ENCODE results near the gene FADS1.

Gene FADS1

GRCh38 chr11:61775606-61776554 lies 40.9 kb downstream of the FADS1 start:
- H3K27ac Mint-ChIP-seq: no peak overlapping the region
- peaks cover 4% of the 10 kb centered on the region for H3K4me1 Mint-ChIP-seq
- peaks cover 7% of the 10 kb centered on the region for H3K36me3 Mint-ChIP-seq (ENCODE audit: low read depth)
- H3K9me3 Mint-ChIP-seq: no peaks in the 10 kb centered on the region
- TF ChIP-seq CTCF (IDR thresholded peaks at IDR 0.05; ENCODE audit: unreplicated experiment in 3 of 3): no peak
- no peak overlapping the region for H3K4me3 Mint-ChIP-seq
- H3K27me3 Mint-ChIP-seq (ENCODE audit: low read depth): no peaks in the 10 kb centered on the region

- Mint-ChIP-seq H3K27ac (no peak overlapping the region), H3K9me3 (no peaks in the 10 kb centered on the region), H3K36me3 (ENCODE audit: low read depth) (peaks cover 7% of the 10 kb centered on the region), H3K4me1 (peaks cover 4% of the 10 kb centered on the region), H3K27me3 (ENCODE audit: low read depth) (no peaks in the 10 kb centered on the region), H3K4me3 (no peak overlapping the region)
- no peak for TF ChIP-seq CTCF (IDR thresholded peaks at IDR 0.05; ENCODE audit: unreplicated experiment in 3 of 3)
These were observed 41.7 kb downstream of the FADS1 start for GRCh38 chr11:61775106-61775505.

DNA sequence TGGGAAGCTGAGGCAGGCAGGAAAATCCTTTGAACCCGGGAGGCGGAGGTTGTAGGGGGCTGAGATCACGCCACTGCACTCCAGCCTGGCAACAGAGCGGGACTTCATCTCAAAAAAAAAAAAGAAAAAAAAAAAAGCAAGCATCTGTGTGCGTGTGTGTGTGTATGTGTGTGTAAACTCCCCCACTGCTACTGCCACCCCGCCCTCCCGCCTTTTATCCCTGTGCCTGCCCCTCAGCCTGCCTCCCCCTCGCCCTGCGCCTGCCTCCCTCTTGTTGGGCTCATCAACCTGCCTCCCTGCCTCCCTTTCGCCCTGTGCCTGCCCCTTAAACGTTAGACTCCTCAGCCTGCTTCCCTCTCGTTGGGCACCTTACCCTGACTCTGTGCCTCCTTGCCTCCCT lies 42.4 kb downstream of the FADS1 start:
- H3K9me3 Mint-ChIP-seq: no peaks in the 10 kb centered on the region
- peaks cover 4% of the 10 kb centered on the region for H3K4me1 Mint-ChIP-seq
- no peak for TF ChIP-seq CTCF (IDR thresholded peaks at IDR 0.05; ENCODE audit: unreplicated experiment in 3 of 3)
- H3K27me3 Mint-ChIP-seq (ENCODE audit: low read depth): no peaks in the 10 kb centered on the region
- H3K4me3 Mint-ChIP-seq: no peak overlapping the region
- H3K36me3 Mint-ChIP-seq (ENCODE audit: low read depth): peaks cover 7% of the 10 kb centered on the region
- peak overlapping the region in 1 of 3 experiments; percentile 73 for H3K27ac Mint-ChIP-seq

DNA sequence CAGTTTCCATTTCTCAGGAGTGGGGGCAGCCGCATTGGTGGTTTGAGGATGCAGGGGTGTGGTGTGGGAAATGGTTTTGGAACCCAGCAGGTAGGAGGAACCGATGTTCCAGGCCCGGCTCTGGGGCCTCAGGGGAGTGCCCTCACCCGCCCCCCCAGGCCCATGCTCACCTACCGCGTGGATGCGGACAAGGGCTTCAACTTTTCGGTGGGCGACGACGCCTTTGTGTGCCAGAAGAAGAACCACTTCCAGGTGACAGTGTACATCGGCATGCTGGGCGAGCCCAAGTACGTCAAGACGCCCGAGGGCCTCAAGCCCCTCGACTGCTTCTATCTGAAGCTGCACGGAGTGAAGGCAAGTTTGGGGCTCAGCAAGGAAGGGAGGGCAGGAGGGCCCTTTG lies 43.0 kb downstream of the FADS1 start:
- Mint-ChIP-seq H3K4me1 (peaks cover 4% of the 10 kb centered on the region), H3K27ac (peak overlapping the region in 1 of 3 experiments; percentile 10), H3K4me3 (no peak overlapping the region), H3K9me3 (no peaks in the 10 kb centered on the region), H3K27me3 (ENCODE audit: low read depth) (no peaks in the 10 kb centered on the region), H3K36me3 (ENCODE audit: low read depth) (peaks cover 7% of the 10 kb centered on the region)
- no peak for TF ChIP-seq CTCF (IDR thresholded peaks at IDR 0.05; ENCODE audit: unreplicated experiment in 3 of 3)

- H3K27ac Mint-ChIP-seq: peak overlapping the region in 2 of 3 experiments; percentile 46 to 65
- no peak for TF ChIP-seq CTCF (IDR thresholded peaks at IDR 0.05; ENCODE audit: unreplicated experiment in 3 of 3)
- peaks cover 6% of the 10 kb centered on the region for H3K36me3 Mint-ChIP-seq (ENCODE audit: low read depth)
- H3K4me3 Mint-ChIP-seq: no peak overlapping the region
- H3K4me1 Mint-ChIP-seq: peaks cover 4% of the 10 kb centered on the region
- H3K27me3 Mint-ChIP-seq (ENCODE audit: low read depth): no peaks in the 10 kb centered on the region
- H3K9me3 Mint-ChIP-seq: no peaks in the 10 kb centered on the region
These were observed 43.4 kb downstream of the FADS1 start for GRCh38 chr11:61773356-61773755.

Measured in nephron (organoid).